H54 (cell line): ENCODE data around the gene UBN1.

Experiments used
- DNase-seq: peaks from one replicate; pipeline ENCODE4 v3.0.0; 2011; ENCODE audit warnings: low spot score, mixed read lengths; ENCODE audit not compliant: insufficient read length
- FAIRE-seq: peaks from 3 replicates; lab custom pipeline; 2011; peaks lifted over from hg19 to GRCh38; lab: Jason Lieb, UNC
- POLR2A ChIP-seq: IDR thresholded peaks from 2 replicates; pipeline ENCODE4 v1.6.1; 2011; ENCODE audit warnings: low read depth, mild to moderate bottlenecking, low read length

UBN1 gene

GRCh38 chr16:4904108-4904941 lies 57.0 kb downstream of the UBN1 start:
- no peak for TF ChIP-seq POLR2A
- FAIRE-seq: no peak
- no peak for DNase-seq

GRCh38 chr16:4904942-4905615 lies 57.8 kb downstream of the UBN1 start:
- FAIRE-seq (no peak), DNase-seq (no peak)
- no peak for TF ChIP-seq POLR2A

- TF ChIP-seq POLR2A: no peak
- DNase-seq (no peak), FAIRE-seq (no peak)
These were observed 61.6 kb downstream of the UBN1 start for GRCh38 chr16:4908854-4909401.

DNA sequence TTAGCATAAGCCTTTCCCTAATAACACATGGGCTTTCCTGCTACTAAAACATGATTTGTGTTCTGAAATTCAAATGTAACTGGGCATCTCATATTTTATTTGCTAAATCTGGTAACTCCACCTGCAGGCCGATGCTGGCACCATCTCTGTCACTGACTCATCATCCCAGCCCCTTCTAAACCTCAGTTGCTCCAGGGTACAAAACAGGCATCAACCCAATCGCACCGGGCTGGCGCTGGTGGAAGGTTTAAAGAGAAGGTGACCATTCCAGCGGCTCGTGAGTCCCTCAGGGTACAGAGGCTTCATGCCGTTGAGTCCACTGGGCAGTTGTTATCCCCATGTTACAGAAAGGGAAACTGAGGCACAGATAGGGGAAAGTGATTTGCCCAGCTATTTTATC lies 62.5 kb downstream of the UBN1 start:
- no peak for DNase-seq
- no peak for FAIRE-seq
- no peak for TF ChIP-seq POLR2A

DNA sequence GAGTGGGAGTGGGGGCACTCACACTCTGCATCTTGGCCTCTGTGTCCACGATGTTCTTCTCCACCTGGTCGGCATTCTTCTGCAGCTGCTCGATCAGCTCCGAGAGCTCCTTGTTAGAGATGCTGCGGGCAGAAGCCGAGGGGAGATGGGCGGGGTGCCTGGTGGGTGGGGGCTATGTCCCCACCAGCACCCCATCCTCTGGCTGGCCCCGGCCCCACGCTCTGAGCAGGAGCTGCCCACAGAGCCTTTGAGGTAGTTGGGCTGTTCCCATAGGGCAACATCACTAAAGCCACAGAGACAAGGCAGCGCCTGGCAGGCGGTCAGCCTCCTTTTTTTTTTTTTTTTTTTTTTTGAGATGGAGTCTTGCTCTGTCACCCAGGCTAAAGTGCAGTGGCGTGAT lies 63.5 kb downstream of the UBN1 start:
- no peak for FAIRE-seq
- no peak for TF ChIP-seq POLR2A
- no peak for DNase-seq

- FAIRE-seq: no peak
- no peak for TF ChIP-seq POLR2A
- no peak for DNase-seq
These were observed 64.7 kb downstream of the UBN1 start for GRCh38 chr16:4911970-4912386.

DNA sequence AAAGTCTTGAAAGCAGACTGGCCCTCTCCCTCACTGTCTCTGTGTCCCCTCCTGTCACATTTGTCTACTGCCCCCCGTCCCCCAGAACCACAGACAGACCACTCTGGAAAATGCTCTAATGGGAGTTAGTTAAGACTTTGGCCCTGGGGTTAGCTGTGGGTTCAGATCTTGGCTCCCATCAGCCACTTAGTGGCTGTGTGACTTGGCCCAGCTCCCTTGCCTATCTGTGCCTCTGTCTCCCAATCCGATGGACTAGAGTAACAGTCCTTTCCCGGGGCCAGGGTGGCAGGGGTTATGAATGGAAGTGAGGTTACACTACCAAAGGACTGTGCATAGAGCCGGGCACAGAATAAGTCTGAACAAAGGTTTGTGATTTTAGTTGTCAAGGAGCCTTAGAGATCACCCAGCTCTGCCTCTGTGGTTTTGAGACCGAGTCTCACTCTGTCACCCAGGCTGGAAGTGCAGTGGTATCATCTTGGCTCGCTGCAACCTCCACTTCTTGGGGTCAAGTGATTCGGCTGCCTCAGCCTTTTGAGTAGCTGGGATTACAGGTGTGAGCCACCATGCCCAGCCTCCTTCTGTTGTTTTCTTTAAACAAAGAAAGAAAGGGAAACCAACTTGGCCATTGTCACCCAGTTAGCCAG lies 66.0 kb downstream of the UBN1 start:
- FAIRE-seq: no peak
- no peak for DNase-seq
- no peak for TF ChIP-seq POLR2A

DNA sequence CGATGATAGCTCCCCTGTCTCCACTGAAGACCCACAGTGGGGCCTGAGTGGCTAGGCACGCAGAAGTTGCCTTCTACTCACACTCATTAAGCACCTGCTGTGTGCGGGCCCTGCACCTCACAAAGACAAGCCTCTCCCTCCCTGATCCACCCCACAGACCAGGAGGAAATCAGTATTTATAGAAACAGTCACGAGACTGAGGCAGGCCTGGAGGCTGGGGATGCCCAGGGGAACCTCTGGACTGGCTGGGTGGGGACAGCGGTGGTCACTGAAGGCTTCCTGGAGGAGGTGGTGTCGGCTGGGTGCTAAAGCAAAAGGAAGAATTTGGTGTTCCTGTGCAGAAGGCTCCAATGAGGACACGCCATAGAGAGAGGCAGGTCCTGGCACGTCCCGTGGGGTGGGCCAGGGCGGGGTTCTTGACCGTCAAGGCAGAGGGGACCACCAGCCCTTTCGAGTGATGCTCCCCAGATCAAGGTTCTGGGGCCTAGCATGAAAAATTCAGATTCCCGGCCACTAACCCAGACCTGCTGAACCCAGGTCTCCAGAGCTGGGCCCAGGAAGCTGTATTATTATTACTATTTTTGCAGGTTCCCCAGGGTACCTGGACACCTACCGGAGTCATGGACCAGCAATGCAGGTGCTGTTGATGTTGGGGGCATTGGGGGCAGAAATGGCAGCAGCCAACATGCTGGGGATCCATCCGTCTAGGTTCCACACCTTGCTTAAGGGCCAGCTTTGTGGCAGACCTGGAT lies 66.7 kb downstream of the UBN1 start:
- TF ChIP-seq POLR2A: no peak
- FAIRE-seq: no peak

DNA sequence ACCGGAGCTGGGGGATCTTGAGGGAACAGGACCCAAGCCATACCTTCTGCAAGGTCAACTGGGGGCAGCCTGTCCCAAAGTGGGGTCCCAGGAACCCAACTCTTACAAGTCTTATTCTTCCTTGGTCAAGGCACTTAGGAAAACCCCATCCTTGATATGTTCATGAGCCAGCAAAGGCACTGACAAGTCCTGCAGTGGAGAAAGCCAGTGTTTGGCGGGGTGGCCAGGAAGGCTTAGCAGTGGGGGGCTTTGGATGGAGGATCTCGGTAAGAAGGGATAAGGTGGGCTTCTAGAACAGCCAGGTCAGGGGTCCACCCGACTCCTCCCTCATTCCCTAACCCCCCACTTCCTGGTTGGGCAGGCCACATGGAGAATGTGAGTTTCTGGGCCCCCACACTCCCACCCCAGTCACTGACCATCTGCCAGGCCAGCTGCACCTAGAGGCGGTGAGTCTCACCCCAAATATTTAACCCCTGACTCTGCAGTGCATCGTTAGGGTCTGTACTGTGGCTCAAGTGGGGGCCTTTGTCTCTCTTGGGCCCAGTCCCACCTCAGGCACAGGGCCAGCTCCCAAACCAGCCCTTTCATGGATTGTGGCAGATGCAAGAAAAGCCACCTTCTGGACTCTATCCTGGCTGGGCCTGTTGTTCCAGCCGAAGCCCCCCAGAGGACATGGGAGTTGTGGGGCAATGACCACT lies 67.4 kb downstream of the UBN1 start:
- TF ChIP-seq POLR2A: no peak
- FAIRE-seq (no peak), DNase-seq (no peak)

More for the DNA sequence above, 66.7 kb downstream of the UBN1 start:
- DNase-seq: no peak

DNA sequence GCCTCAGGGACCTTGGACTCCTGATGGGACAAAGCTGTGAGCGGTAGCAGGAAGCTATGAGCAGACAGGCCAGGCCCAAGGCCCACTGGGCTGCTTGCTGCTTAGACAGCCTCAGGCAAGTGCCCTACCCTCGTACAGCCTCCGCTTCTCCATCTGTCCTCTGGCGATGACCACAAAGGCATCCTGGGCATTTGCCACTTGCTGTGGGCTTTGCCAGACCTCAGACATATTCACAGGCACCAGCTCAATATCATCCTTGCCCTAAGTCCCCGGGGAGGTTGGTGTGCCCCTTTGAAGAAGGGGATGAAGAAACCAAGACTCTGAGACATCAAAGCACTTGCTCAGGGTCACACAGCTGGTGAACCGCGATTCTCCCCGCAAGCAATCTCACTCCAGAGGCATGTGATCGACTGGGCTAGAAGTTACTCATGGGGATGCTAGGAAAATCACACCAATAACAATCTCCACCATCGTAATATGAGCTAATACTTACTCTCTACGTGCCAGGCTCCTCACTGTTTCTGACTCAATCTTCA lies 68.0 kb downstream of the UBN1 start:
- DNase-seq (peak; percentile 82), FAIRE-seq (peak; percentile 89)
- TF ChIP-seq POLR2A: no peak

DNA sequence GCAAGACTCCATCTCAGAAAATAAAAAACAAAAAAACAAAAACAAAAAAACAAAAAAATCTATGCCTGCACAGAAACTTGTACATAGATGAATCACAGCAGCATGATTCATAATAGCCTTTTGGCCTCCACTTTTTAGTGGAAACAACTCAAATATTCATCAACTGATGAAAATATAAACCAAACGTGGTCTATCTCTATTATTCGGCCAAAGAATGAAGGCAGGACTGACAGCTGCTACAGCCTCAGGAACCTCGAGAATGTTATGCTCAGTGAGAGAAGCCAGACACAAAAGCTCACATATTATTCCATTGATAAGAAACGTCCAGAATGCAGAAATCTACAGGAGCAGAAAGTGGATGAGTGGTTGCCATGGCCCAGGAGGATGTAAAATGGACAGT lies 69.8 kb downstream of the UBN1 start:
- DNase-seq: no peak
- no peak for FAIRE-seq
- no peak for TF ChIP-seq POLR2A

DNA sequence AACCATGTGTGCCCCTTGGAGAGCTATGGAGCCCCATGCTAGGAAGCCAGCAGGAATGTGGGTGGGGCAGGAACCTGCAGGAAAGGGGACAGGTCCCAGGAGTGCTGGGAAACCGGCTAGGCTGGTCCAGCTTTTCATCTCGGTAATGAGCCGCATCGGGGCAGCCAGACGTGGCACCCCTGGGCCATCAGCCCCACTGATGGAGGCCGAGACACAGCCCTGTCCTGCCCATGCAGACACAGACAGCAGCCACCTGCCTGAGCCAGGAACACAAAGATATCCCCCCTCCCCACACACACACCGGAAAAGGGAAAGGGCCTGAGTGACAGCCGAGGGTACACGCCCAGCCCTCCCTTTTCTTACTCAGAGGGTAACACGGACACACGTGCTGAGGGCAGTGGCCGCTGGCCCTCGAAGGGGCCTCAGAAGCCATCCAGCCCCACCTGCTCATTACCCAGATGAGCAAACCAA lies 71.5 kb downstream of the UBN1 start:
- TF ChIP-seq POLR2A: no peak
- DNase-seq (no peak), FAIRE-seq (no peak)
